Thyroid gland (tissue), 4 donors: ENCODE results near the gene SPOCK1.

Experiments
- CTCF ChIP-seq, 6 experiments: fragments of 200-600 bp in 3 of 6; fragments of 450-650 bp in 3 of 6; sonication (generic) in 3 of 6; IDR thresholded peaks; one replicate each; pipeline ENCODE4 v1.5.1; 2016 to 2019; ENCODE audit warnings: antibody characterized with exemption in 6 of 6, mild to moderate bottlenecking in 2 of 6, inconsistent platforms in 1 of 6, moderate library complexity in 1 of 6
- POLR2A ChIP-seq, 2 donors: fragments of 450-650 bp; IDR thresholded peaks; one replicate each; pipeline ENCODE4 v1.6.1; 2017; ENCODE audit warnings: antibody characterized with exemption in 2 of 2, mild to moderate bottlenecking in 2 of 2, moderate library complexity in 1 of 2

GRCh38 chr5:137335493-137335892 lies 163.6 kb downstream of the SPOCK1 start:
- TF ChIP-seq CTCF (IDR thresholded peaks at IDR 0.05): no peak
- TF ChIP-seq POLR2A (IDR thresholded peaks at IDR 0.05): no peak
